ENCODE results near the gene ADCYAP1R1. TPM values are rescaled to one million over a fixed set of nuclear protein-coding genes. Genes with fewer than 3 reads are reported as not detected.

Gene ADCYAP1R1
- total RNA-seq, 4 donors from 2014 or later, result 0.27 to 1.4 (median 0.59) TPM

Small RNAs within 50 kb of the gene (small RNA-seq; reads per million reads assigned to genes)
- 0 reads per million in 2 donors for gene AC006466.1

Other genes starting within 250 kb of the ADCYAP1R1 start
- 10 to 100 TPM; 12.4 to 86.5 (median 71.5) TPM for gene AQP1, start 140.5 kb upstream of the ADCYAP1R1 start, total RNA-seq
- not detected for gene GHRHR, start 88.4 kb upstream of the ADCYAP1R1 start, total RNA-seq

All from Peyer's patch (tissue), 4 donors.